Measurements from ENCODE around the gene YBEY.

YBEY gene

DNA sequence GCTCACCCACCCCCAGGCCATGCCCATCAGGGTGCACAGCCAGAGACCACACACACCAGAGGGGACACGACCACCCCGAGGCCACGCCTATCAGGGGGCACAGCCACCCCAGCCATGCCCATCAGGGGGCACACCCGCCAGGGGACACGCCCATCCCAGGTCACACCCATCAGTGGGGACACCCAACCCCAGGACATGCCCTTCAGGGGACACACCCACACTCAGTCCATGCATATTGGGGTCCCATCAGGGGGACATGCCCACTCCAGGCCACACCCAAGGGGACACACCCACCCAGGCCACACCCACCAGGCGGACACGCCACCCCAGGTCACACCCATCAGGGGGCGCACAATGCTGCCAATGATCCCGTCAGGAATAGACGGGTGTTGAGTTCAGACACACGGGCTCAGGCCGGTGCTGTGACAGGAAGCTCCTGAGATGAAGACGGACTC lies 21.4 kb upstream of the YBEY start:
- DNase-seq (ENCODE audit: low spot score), result no peak

- DNase-seq (ENCODE audit: low spot score), result no peak
Observed at GRCh38 chr21:46265736-46266525, 20.2 kb upstream of the YBEY start.

DNA sequence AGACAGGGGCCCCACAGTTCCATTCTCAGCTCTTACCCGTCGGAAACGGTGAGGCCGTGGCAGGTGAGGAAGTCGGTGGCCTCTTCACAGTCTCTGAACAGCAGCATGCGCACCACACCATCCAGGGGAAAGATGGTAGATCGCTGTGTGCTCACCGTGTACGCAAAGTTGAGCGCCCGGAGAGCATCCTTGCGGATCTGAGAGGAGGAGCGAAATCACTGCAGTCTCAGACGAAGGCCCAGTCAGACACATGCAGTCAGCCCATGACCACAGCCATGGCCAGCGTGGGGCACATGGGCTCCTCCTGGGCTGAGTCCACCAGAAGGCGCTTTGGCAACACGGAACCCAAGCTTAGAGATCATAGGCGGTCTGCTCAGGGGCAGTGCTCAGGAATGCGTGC lies 19.2 kb upstream of the YBEY start:
- no peak for DNase-seq (ENCODE audit: low spot score)

- DNase-seq (ENCODE audit: low spot score), result no peak
Observed at GRCh38 chr21:46268371-46268770, 17.8 kb upstream of the YBEY start.

GRCh38 chr21:46269466-46269865 lies 16.7 kb upstream of the YBEY start:
- no peak for DNase-seq (ENCODE audit: low spot score)

DNA sequence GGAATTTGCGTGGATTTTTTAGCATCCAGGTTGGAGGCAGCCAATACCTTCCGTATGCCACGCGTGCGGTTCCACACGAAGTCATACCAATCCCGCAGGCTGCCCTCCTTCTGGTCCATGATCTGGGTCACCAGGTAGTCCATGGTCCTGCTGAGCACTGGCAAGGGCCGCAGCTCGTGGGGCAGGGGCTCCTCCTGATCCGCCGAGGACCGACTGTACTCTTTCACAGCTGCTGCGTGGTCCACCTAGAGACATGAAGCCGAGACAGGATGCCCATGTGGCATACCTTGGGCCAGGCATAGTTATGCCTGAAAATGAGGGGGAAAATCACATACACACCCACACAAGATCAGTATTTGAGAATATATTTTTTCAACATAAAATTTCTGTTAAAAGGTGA lies 12.8 kb upstream of the YBEY start:
- DNase-seq (ENCODE audit: low spot score), result no peak

DNA sequence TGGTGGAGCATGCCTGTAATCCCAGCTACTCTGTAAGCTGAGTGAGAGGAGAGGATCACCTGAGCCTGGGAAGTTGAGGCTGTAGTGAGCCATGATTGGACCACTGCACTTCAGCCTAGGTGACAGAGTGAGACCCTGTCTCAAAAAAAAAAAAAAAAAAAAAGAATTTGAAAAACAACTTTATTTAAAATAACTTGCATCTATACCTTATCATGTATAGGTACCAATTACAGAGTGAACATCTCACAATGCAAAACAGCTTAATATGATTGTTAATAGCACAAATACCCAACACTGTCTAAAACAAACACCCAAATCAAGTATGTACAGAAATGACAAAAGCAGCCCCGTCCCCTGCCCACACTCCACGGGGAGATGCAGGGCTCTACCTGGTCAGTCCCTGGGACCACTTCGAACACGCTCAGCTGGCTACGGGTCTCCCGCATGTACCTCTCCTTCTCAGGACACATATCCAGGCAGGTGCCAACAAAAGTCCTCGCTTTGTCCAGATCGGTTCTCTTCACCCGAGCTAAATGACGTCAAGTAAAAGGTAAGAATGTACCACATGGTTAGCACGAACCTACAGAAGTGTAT lies 11.2 kb upstream of the YBEY start:
- no peak for DNase-seq (ENCODE audit: low spot score)

DNA sequence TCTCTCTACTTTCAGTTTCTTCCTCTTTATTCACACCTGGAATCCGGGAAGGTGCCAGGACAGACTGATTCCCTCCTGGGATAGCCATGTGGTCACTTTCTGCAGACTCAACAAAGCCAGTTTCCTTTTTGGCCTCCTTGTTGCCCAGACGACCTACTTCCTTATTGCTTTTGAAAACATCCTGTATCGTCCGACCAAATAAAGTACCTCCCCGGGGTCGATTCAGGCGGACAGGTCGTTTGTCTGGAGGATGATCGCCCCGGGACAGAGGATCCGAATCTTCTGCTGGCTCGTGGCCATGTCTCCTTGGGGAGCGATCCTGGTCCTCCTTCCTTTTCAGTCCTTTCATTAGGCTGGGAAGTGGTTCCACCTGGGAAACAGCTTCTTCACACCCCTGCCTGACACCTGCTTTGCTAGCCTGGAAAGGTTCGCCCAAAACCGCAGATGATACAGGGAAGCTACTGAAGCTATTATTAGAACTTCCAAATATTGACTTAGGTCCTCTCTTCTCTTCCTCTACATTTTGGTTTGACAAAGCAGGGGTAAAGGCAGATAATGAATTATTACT lies 2.0 kb upstream of the YBEY start:
- no peak for DNase-seq (ENCODE audit: low spot score)

GRCh38 chr21:46284733-46285132 lies 1.4 kb upstream of the YBEY start:
- no peak for DNase-seq (ENCODE audit: low spot score)

DNA sequence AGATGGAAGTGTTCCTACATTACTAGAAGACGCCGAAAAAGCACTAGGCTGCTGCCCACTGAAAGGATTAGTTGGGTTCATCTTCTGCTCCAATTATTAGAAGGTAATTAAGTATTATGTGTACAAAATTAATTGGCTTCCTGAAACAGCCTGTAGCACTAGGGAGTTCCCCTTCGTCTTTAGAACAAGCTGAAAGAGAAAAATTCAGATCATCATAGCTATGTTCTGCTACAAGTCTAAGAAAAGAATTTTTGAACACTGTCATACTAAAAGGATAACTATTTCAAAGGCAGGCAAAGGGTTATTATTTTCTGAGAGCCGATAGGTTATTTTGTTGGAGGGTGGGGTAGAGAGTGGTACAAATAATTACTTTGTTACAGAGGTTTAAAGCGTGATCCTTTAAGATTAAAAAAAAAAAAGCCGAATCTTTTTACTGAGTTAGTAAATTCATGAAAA lies 908 bp upstream of the YBEY start, which contains the start of gene MCM3AP:
MCM3AP (minus strand) TSS at position 406 of the 456 bp plus-strand sequence; CDS start at position 81, 325 bp downstream.
- no peak for DNase-seq (ENCODE audit: low spot score)

GRCh38 chr21:46286648-46287002 lies 483 bp downstream of the YBEY start:
- no peak for DNase-seq (ENCODE audit: low spot score)

DNA sequence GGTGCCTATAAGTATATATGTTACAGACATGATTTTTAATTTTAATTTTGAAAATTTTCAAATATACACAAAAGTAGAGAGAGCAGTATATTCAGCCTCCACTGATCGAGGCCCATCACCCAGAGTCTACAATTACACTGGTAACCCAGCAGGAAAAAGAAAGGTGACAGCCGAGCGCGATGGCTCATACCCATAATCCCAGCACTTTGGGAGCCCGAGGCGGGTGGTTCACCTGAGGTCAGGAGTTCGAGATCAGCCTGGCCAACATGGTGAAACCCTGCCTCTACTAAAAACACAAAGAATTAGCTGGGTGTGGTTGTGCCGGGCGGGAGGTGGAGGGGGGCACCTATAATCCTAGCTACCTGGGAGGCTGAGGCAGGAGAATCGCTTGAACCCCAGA lies 1.4 kb downstream of the YBEY start:
- no peak for DNase-seq (ENCODE audit: low spot score)

GRCh38 chr21:46289655-46290179 lies 3.6 kb downstream of the YBEY start:
- DNase-seq (ENCODE audit: low spot score), result no peak

- DNase-seq (ENCODE audit: low spot score), result no peak
Observed at GRCh38 chr21:46291561-46291960, 5.4 kb downstream of the YBEY start.

DNA sequence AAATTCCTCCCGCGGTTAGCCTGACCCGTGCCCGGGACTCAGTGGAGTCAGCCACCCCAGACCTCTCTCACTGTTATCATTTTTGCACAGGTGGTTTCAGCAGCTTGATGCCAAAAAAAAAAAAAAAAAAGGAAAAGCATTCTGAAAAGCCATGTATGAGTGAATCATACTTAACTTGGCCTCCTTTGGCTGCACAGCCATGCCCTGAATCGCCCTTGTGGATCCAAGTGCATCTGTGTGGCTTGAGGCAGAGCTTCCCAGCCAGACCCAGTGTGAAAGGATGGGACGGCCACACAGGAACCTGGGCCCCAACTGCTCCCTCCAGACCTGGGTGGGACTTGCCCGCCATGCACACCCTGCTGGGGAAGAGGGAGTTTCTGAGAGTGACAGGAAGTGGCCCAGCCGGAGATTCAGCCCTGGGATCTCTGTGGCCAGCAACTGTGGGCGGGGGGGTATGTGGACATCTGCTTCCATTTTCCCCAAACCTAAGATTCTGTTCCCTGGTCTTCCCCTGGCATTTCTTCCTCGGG lies 8.6 kb downstream of the YBEY start:
- peak; percentile 36 for DNase-seq (ENCODE audit: low spot score)

DNA sequence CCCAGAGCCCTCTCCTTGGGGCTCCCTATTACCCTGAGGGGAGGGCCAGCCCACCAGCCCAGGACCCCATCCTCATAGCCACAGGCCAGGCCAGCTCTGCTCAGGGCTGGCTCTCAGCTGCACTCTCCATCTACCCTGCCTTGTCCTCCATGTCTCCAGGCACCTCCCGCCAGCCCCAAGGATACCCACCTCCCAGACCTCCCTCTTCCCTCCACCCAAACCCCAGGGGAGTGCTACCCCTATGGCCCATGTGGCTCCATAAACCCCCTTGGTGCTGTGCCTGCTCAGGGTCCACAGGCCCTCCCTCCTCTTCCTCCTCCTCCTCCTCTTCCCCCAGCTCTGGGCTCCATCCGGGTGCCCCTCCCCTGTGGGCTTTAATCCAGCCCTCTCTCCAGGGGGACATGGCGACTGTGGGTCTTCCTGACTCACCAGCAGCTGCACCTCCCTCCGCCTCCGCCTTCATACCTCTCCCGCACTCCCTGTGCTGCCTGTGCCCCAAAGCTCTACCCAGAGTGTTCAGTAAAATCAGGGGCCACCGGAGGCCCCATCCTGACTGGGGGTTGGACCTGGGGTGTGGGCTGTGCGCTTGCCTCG lies 9.1 kb downstream of the YBEY start:
- DNase-seq (ENCODE audit: low spot score), result peak; percentile 51

DNA sequence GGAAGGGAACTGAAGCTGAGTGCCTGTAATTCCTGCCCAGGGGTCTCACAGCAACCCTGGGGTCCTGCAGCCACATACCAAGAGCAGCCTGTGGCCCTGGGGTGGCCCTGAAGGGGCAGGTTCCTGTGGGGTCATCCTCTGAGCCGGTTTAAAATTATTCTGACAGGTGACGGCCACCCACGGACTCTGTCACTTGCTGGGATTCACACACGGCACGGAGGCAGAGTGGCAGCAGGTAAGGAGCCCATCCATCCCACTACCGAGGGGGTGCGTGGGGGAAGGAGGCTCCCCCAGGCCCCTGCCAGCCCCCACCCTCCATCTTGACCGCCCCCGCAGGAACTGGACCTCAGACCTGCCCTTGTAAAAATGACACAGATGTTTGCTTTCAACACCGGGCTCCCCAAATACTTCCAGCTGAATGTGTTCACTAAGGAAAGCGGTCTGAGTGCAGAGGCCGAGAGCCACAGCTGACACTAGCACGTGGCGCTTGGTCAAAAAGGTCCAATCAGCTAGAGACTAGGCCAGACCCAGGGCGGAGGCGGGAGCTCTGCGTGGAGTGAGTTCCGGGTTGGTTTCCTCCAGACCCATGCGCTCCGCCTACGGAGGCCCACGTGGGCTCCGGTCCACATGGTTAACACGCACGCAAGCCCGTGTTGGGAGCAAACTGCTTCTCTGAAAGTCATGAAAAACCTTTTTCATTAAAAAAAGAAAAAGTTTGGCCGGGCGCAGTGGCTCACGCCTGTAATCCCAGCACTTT lies 10.0 kb downstream of the YBEY start:
- DNase-seq (ENCODE audit: low spot score), result peak; percentile 57

- no peak for DNase-seq (ENCODE audit: low spot score)
Observed at GRCh38 chr21:46297338-46298271, 11.5 kb downstream of the YBEY start.

GRCh38 chr21:46299167-46299566 lies 13.0 kb downstream of the YBEY start:
- DNase-seq (ENCODE audit: low spot score), result no peak

- no peak for DNase-seq (ENCODE audit: low spot score)
Observed at GRCh38 chr21:46301759-46302158, 15.6 kb downstream of the YBEY start.

GRCh38 chr21:46304437-46304836 lies 18.3 kb downstream of the YBEY start:
- DNase-seq (ENCODE audit: low spot score), result no peak

Measured in SW480 (cell line).